ENCODE measurements around the gene ADCY2.

DNA sequence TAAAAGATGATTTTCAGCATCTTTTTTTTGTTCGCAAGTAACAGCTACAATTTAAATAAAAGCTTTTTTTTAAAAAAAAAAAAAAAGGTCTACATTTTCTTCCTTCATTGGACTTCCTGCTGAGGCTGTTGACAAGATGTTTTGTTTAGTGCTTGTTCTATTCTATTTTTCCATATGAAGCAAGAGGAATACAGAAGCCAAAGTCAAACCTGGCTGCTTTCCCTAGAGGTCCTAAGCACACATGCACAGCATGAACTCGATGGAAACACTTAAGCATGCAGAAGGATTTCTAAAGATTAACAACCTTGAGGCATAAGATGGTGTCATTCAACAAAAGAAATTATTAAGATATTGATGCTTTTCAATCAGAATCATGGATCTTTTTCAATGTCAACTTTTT lies 105.1 kb downstream of the ADCY2 start:
- TF ChIP-seq, protein P1, sequence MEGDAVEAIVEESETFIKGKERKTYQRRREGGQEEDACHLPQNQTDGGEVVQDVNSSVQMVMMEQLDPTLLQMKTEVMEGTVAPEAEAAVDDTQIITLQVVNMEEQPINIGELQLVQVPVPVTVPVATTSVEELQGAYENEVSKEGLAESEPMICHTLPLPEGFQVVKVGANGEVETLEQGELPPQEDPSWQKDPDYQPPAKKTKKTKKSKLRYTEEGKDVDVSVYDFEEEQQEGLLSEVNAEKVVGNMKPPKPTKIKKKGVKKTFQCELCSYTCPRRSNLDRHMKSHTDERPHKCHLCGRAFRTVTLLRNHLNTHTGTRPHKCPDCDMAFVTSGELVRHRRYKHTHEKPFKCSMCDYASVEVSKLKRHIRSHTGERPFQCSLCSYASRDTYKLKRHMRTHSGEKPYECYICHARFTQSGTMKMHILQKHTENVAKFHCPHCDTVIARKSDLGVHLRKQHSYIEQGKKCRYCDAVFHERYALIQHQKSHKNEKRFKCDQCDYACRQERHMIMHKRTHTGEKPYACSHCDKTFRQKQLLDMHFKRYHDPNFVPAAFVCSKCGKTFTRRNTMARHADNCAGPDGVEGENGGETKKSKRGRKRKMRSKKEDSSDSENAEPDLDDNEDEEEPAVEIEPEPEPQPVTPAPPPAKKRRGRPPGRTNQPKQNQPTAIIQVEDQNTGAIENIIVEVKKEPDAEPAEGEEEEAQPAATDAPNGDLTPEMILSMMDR (IDR thresholded peaks at IDR 0.05; ENCODE audit: low read depth, low read length): no peak
- TF ChIP-seq EZH2phosphoT487 (IDR thresholded peaks at IDR 0.05; ENCODE audit: low read depth): no peak

Data from OCI-LY3 (cell line).